RPMI8226 (cell line): ENCODE results near the gene IDH3B.

Source experiments
- DNase-seq: peaks from one replicate; pipeline ENCODE4 v3.0.0-alpha.2; 2015

The IDH3B gene

DNA sequence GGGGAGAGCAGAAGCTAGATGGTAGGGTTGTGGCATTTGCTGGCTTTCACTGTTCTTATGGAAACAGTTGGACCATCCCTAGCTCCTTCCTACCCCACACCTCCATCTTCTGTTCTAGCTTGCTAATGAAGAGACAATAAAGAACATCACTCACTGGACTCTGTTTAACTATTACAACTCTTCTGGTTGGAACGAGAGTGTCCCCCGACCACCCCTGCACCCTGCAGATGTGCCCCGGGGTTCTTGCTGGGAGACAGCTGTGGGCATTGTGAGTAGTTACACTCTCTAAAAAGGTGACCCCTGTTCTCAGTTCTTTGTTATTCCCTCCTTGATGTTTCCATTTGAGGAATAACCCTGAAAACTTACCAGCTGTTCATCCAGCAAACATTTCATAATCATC, 51.9 kb downstream of the IDH3B start:
- no peak for DNase-seq

DNA sequence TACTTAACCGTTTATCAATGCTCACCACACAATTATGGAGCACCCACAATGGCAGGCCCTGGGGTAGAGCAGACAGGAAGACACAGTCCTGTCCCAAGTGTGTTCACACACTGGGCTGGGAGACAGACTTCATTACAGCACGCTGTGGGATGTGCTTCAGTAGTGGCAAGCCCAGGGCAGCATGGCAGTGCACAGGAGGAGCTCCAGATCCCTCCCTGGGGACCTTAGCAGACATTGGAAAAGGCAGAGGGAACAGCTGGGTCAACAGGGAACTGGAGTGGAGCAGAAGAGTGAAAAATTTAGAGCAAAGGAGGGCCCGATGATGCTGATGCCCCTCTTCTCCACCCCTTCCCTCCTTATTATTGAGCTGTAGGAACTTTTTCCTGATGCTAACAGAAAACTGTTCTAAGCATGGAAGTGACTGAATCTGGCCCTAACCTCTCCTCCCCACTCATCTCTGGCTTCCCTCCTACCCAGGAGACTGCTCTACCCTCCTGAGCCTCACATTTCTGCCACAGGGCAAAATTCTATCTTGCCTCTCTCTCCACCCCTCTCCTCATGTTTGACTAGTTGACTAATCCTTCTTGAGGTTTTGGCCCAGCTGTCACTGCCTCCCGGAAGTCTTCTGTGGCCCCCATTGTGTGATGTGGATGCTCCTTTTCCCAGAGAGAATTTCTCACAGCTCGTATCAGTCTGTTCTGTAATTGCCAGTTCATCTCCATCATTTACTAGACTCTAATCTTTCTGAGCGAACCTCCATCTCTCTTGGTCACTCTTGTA, 52.9 kb downstream of the IDH3B start:
- DNase-seq = no peak

DNA sequence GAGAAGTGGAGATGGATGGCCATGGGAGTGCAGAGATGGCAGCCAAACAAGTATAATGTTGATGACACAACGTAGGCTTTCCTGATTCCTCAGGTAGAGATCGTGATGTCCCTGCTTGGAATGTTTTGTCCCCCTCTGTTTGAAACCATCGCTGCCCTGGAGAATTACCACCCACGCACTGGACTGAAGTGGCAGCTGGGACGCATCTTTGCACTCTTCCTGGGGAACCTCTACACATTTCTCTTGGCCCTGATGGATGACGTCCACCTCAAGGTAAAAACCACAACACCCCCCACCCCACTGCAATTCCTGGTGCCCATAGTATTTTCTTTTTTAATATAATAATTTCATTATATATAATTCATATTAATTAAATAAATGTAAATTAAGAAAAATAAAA, 53.7 kb downstream of the IDH3B start:
- no peak for DNase-seq
